ENCODE data around the gene LIMCH1. TPM values are rescaled to one million over a fixed set of nuclear protein-coding genes. Genes with fewer than 3 reads are reported as not detected.
A peak's percentile ranks its signal among the peaks of the same experiment; 100 is the strongest.

LIMCH1 gene
- total and polyA plus RNA-seq, 2 donors from 2014 or later, result 19.9 to 83.9 TPM

DNA sequence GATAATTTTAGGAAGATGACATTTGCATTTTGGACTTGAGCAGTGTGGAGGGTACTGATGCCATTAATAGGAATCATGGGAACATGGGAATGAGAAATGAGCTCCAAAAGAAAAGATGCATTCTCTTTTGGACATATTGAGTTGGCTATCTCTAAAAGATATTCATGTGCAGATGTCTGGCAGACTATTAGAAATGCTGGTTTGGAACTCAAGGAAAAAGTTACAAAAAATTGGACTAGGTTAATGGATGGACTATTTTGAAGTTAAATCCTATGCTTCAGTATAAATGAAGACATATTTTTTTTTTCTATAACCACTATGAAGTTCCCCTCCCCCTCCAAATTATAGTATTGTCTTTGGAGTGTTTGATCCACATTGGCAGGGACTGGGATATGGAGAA lies 3.6 kb upstream of the LIMCH1 start:
- Histone ChIP-seq H3K27ac (ENCODE audit: low read depth in 2 of 2, low read length in 2 of 2) (no peak overlapping the region), H3K36me3 (ENCODE audit: control insufficient read depth in 2 of 3, insufficient read depth in 3 of 3, low read length in 3 of 3) (no peaks in the 10 kb centered on the region), H3K9ac (ENCODE audit: low read length in 3 of 3) (no peak overlapping the region), H3K4me3 (ENCODE audit: low read length in 3 of 3) (no peak overlapping the region), H3K4me1 (ENCODE audit: control insufficient read depth in 2 of 3, insufficient read depth in 2 of 3, low read depth in 1 of 3, low read length in 3 of 3) (peaks cover 2 to 7% (median 4%) of the 10 kb centered on the region in 3 donors), H3K27me3 (ENCODE audit: control insufficient read depth, insufficient read depth, low read length) (no peaks in the 10 kb centered on the region), H3K9me3 (ENCODE audit: control insufficient read depth in 2 of 3, insufficient read depth in 1 of 3, low read length in 3 of 3) (no peaks in the 10 kb centered on the region)
- FAIRE-seq, result no peak
- intact Hi-C loops (cut with DNase I), result no loop called here
- DNase-seq, result no peak
- no peak for TF ChIP-seq CTCF (IDR thresholded peaks at IDR 0.05; ENCODE audit: borderline replicate concordance, extremely low read depth, insufficient read depth)

- H3K27ac ChIP-seq (ENCODE audit: low read depth in 2 of 2, low read length in 2 of 2), result no peak overlapping the region
- FAIRE-seq (no peak), DNase-seq (peak in 1 of 5 donors; percentile 58)
- H3K36me3 ChIP-seq (ENCODE audit: control insufficient read depth in 2 of 3, insufficient read depth in 3 of 3, low read length in 3 of 3), result no peaks in the 10 kb centered on the region
- no peaks in the 10 kb centered on the region for H3K9me3 ChIP-seq (ENCODE audit: control insufficient read depth in 2 of 3, insufficient read depth in 1 of 3, low read length in 3 of 3)
- no peak for TF ChIP-seq CTCF (IDR thresholded peaks at IDR 0.05; ENCODE audit: borderline replicate concordance, extremely low read depth, insufficient read depth)
- H3K27me3 ChIP-seq (ENCODE audit: control insufficient read depth, insufficient read depth, low read length), result no peaks in the 10 kb centered on the region
- H3K4me1 ChIP-seq (ENCODE audit: control insufficient read depth in 2 of 3, insufficient read depth in 2 of 3, low read depth in 1 of 3, low read length in 3 of 3), result peaks cover 2 to 11% (median 7%) of the 10 kb centered on the region in 3 donors
- intact Hi-C loops (cut with DNase I), result no loop called here
- H3K4me3 ChIP-seq (ENCODE audit: low read length in 3 of 3), result no peak overlapping the region
- H3K9ac ChIP-seq (ENCODE audit: low read length in 3 of 3), result no peak overlapping the region
These were observed 2.0 kb upstream of the LIMCH1 start for GRCh38 chr4:41535911-41536371.

- Histone ChIP-seq H3K27ac (ENCODE audit: low read depth in 2 of 2, low read length in 2 of 2) (peak overlapping the region in 1 of 2 donors; percentile 49), H3K36me3 (ENCODE audit: control insufficient read depth in 2 of 3, insufficient read depth in 3 of 3, low read length in 3 of 3) (no peaks in the 10 kb centered on the region), H3K9ac (ENCODE audit: low read length in 3 of 3) (no peak overlapping the region), H3K9me3 (ENCODE audit: control insufficient read depth in 2 of 3, insufficient read depth in 1 of 3, low read length in 3 of 3) (no peaks in the 10 kb centered on the region), H3K27me3 (ENCODE audit: control insufficient read depth, insufficient read depth, low read length) (no peaks in the 10 kb centered on the region), H3K4me3 (ENCODE audit: low read length in 3 of 3) (peak overlapping the region in 1 of 3 donors; percentile 26), H3K4me1 (ENCODE audit: control insufficient read depth in 2 of 3, insufficient read depth in 2 of 3, low read depth in 1 of 3, low read length in 3 of 3) (peaks cover 2 to 22% (median 13%) of the 10 kb centered on the region in 3 donors)
- TF ChIP-seq CTCF (IDR thresholded peaks at IDR 0.05; ENCODE audit: borderline replicate concordance, extremely low read depth, insufficient read depth), result no peak
- DNase-seq (no peak), FAIRE-seq (no peak)
- intact Hi-C loops (cut with DNase I), result no loop called here
These were observed 566 bp upstream of the LIMCH1 start for GRCh38 chr4:41537292-41537890.
